CD4-positive, alpha-beta T cell treated with Interleukin-1 beta for 1 hour (primary cell): ENCODE results near the gene PDGFRA.

ENCODE experiments used
- DNase-seq, 2 donors: peaks; one replicate each; pipeline ENCODE4 v3.0.0-alpha.2; 2020 to 2022

PDGFRA gene

GRCh38 chr4:54265366-54265765 lies 36.3 kb downstream of the PDGFRA start:
- DNase-seq, result no peak

- no peak for DNase-seq
These were observed 39.1 kb downstream of the PDGFRA start for GRCh38 chr4:54268151-54268550.

GRCh38 chr4:54271464-54271863 lies 42.4 kb downstream of the PDGFRA start:
- no peak for DNase-seq

DNA sequence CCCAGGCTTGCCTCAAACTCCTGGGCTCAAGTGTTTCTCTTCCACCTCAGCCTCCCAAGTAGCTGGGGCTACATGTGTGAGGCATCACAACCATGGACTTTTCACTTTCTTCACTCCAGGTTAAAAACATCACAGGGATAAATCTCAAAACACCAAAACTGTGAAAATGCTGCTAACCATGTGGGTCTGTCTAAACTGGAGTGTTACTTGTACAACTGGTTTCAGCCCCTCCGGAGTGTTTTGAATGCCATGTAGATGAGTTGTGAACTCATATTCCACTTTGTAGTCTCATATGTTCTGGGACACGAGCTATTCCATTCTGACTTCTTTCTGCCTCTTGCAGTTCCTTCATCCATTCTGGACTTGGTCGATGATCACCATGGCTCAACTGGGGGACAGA lies 43.0 kb downstream of the PDGFRA start:
- no peak for DNase-seq

DNA sequence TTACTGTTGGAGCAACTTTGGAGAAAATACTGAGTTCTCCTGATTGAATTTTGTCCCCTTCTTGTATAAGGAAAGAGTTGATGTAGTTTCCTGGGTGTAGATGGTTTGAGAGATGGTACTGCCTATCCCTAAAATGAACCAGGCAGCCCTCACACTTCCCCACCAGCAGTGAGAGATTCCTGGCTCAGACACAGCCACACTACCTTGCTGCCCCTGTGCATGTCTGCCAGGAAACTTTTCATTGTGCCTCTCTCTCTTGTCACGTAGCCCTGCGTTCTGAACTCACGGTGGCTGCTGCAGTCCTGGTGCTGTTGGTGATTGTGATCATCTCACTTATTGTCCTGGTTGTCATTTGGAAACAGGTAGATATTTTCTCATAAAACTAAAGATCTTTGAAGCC lies 45.2 kb downstream of the PDGFRA start:
- DNase-seq, result no peak

DNA sequence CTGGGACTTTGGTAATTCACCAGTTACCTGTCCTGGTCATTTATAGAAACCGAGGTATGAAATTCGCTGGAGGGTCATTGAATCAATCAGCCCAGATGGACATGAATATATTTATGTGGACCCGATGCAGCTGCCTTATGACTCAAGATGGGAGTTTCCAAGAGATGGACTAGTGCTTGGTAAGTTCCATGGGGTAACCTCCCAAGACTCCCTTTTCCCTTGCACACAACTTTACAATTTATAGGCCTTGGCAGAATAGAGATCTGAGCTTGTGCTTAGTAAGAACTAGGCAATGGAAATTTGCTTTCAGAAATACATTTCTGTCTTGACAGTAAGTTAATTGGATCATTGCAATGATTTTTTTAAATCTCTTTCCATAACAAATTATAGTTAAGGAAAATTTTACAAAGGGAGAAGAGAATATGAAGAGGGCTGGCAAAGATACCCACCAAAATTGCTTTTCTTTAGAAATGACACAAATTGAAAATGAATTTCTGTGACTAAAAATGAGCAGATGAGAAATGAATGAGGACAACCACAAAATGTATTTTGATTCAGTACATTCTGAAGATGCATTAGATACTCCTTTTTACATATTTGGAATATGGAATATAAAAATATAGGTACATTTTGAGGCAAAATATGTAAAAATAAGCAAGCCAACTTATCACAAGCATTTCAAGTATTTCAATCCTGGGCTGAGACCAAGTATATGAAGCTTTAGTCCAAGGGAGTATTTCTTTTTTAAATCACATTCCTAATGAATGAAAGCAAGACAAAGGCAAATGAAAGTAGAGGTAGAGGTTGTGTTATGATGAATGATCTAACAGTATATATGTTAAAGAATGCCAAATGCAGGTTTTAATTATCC lies 45.9 kb downstream of the PDGFRA start:
- no peak for DNase-seq

DNA sequence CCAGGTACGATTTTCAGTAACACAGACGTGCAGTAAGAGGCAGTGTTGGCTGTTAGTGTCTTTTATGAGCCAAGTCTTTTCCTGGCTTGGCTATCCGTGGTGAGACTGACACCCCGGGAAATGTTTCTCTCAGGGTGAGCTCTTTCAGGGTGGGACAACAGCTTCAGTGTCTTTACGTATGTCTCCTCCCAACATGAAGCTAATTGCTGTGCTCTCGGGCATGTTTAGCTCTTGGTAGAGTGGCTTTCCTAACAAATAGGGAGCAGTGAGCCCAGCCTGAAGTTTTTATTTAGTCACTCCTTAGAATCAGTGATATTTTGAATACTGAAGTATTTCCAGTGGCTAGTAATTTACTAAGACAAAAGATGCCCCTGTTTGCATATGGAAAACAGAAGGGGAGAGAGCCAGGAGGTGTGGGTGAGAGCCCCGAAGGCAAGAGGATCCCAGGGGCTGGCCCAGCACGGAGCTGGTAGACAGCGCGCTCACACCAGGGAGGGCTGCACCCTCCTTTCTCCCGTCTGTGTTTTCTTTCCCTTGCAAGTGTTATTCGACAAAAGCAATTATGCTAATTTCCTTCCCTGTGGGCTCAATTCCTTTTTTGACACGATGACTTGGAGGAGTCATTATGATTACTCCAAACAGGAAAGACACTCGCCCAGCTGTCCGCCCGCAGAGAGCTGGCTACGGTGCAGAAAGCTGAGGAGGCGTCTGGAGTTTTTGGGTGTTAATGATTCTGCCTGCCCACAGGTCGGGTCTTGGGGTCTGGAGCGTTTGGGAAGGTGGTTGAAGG lies 47.7 kb downstream of the PDGFRA start:
- DNase-seq, result no peak

DNA sequence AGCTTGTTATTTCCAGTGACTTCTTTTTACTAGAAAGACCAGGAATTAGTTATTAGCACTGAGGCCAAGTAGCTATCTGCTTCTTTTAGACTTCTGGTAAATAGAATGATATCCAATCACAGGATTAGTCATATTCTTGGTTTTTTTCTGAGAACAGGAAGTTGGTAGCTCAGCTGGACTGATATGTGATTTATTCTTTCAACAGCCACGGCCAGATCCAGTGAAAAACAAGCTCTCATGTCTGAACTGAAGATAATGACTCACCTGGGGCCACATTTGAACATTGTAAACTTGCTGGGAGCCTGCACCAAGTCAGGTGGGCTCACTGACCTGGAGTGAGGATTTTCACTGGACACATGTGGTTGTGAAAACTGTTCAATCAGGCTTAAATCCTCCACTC lies 48.6 kb downstream of the PDGFRA start:
- no peak for DNase-seq

DNA sequence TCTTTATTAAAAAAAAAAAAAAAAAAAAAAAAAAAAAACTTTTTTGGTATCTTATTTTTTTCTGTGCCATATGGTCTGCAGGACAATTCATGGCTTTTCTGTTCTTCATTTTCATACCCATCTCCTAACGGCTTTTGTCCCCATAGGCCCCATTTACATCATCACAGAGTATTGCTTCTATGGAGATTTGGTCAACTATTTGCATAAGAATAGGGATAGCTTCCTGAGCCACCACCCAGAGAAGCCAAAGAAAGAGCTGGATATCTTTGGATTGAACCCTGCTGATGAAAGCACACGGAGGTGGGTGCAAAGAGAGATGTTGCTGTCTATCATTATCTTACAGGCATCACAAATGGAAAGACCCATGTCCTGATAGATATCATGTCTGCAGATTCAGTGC lies 49.1 kb downstream of the PDGFRA start:
- no peak for DNase-seq

DNA sequence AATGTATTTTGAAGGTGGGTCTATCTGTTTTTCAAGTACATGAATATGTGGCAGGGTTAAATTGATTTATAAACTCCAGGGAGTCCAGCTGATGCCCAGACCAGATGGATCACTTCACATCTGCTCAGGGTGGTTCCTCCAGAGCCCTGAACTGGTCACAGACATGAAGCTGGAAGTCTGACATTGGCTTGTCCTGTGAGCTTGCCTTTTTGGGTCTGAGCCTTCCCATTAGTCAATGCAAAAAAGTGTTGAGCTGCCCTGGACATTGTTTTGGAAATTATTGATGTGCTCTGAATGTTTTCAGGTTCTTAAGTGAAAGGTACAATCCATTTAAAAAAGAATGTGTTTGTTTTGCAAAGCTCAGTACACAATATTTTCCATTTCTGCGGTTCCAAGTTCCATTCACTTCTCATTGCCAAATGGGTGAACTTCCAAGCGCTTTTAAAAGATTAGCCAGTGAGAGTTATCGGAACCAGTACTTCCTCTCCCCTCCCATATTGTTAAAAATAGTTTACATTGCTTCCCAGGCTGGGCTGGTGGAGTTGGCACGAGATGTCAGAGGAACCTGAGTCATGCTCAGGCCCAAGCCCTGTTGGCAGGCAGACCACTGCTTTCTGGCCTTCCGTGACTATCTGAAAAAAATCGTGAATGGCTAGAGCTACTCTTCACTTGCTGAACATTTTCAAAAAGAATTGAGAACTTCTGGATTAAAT lies 52.1 kb downstream of the PDGFRA start:
- no peak for DNase-seq

DNA sequence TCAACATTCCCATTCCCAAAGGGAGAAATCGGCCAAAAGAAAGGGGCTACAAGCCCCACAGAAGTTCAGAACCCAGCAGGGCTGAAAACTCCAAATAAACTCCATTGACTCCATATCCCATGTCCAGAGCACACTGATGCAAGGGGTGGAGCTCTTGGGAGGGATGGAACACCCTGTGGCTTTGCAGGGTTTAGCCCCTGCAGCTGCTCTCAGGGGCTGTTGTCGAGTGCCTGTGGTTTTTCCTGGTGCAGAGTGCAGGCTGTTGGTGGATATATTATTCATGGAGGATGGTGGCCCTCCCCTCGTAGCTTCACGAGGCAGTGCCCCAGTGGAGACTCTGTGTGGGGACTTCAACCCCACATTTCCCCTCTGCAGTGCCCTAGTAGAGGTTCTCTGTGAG lies 53.7 kb downstream of the PDGFRA start:
- no peak for DNase-seq

DNA sequence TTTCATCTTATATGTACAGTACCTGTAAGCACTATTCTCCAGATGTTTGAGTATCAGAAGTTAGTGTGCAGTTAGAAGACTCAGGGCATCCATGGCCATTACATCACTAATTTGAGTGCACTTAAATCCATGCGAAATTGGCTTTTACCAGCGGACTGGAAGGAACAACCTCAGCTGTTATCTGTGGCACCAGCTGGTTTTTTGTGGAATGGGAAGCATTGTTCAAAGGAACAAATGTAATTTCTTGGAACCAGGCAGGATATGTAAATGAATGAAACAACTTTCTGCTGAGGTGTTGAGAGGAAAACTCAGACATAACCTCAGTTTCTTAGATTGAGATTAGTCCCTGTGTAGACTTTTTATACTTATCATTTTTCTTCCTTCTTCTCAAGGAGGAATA lies 60.2 kb downstream of the PDGFRA start:
- DNase-seq, result no peak

DNA sequence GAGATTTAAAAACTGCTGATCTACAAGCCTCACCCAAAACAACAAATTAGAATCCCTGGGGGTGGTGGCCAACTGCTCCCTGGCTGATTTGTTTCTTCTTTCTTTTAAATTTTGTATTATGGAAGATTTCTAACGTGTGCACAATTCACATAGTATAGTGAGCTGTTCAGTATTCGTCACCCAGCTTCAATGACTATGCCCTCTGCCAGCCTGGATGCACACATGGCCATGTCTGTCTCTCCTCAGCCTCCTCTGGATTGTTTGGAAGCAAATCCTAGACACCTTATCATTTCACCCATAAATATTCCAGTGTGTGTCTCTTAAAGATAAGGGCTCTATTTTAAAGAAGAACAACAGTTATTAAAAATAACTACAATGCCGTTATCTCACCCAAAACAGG lies 61.9 kb downstream of the PDGFRA start:
- no peak for DNase-seq

GRCh38 chr4:54296548-54297203 lies 67.6 kb downstream of the PDGFRA start:
- no peak for DNase-seq

DNA sequence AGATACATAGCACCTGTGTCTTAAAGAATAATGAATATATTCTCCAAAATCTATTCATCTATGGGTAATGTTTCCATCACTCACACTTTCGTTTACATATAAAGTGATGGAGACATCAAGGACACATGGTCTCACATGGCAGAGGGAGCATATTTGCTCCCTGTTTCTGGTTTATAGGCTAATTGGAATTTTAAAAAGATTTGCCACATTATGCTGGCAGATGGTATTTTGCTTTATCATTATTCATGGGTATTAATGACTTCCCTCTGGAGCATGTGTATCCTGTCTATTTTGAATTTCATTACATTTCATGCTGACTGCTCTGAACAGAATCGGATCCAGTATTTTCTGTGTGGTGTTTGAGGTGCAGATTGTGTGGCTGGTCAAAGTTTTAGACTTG lies 79.0 kb downstream of the PDGFRA start:
- DNase-seq, result no peak

GRCh38 chr4:54315561-54316538 lies 86.8 kb downstream of the PDGFRA start:
- DNase-seq, result no peak

GRCh38 chr4:54317690-54318089 lies 88.6 kb downstream of the PDGFRA start:
- DNase-seq, result no peak

DNA sequence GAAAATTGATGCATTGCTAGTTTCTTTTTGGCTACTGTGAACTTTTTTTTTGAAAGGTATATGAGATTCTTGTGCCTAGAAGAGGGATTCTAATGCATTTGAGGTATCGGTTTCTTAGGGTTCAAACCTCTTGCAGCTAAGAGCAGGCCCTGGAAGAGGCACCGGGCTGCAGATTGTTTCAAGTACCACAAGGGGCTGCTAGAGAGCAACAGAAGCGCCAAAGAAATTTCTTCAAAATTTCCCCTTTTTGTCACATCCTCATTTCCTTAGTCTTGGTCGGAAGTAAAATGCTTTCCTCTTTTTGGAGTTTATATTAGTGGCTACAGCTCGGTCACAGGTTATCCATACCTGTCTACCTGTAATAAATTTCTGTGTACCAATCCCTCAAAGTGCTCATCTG lies 89.8 kb downstream of the PDGFRA start:
- DNase-seq, result peak; percentile 12 to 19

GRCh38 chr4:54320826-54321685 lies 92.0 kb downstream of the PDGFRA start:
- DNase-seq, result no peak

- peak; percentile 33 to 35 for DNase-seq
These were observed 93.8 kb downstream of the PDGFRA start for GRCh38 chr4:54322818-54323417.
